WTC11 (cell line): ENCODE measurements around the gene ZNF423.

Experiments
- ATF2 ChIP-seq: sonication (generic); formaldehyde crosslinking; IDR thresholded peaks from 2 replicates; pipeline ENCODE4 v1.8.1; 2022; ENCODE audit warnings: low read depth, missing genetic modification reagents, borderline replicate concordance
- ESRRA ChIP-seq: sonication (generic); formaldehyde crosslinking; IDR thresholded peaks from 2 replicates; pipeline ENCODE4 v1.8.1; 2022; ENCODE audit warnings: mild to moderate bottlenecking, missing genetic modification reagents, borderline replicate concordance
- RORB ChIP-seq: fragments of 250-450 bp; sonication (Bioruptor Pico); IDR thresholded peaks from 2 replicates; pipeline ENCODE4 v1.9.0; 2021; ENCODE audit warnings: mild to moderate bottlenecking
- SMAD3 ChIP-seq: sonication (generic); formaldehyde crosslinking; IDR thresholded peaks from 2 replicates; pipeline ENCODE4 v1.8.0; 2022; ENCODE audit warnings: missing genetic modification reagents, mild to moderate bottlenecking, borderline replicate concordance
- ZNF232 ChIP-seq: sonication (generic); formaldehyde crosslinking; IDR thresholded peaks from 2 replicates; pipeline ENCODE4 v1.8.0; 2022; ENCODE audit warnings: mild to moderate bottlenecking, missing genetic modification reagents
- ZNF263 ChIP-seq: sonication (generic); formaldehyde crosslinking; IDR thresholded peaks from 2 replicates; pipeline ENCODE4 v1.8.1; 2022; ENCODE audit warnings: low read depth, mild to moderate bottlenecking, moderate library complexity, missing genetic modification reagents
- ZNF423 ChIP-seq: fragments of 250-450 bp; sonication (Bioruptor Pico); IDR thresholded peaks from 2 replicates; pipeline ENCODE4 v2.1.2; 2022; ENCODE audit warnings: mild to moderate bottlenecking, moderate library complexity
- TF ChIP-seq, protein P1 (sequence below): sonication (generic); formaldehyde crosslinking; conservative IDR thresholded peaks from 2 replicates; pipeline ENCODE4 v1.8.1; 2022; ENCODE audit warnings: mild to moderate bottlenecking, missing genetic modification reagents
- TF ChIP-seq, protein P2 (sequence below): sonication (generic); formaldehyde crosslinking; IDR thresholded peaks from 2 replicates; pipeline ENCODE4 v1.8.1; 2023; ENCODE audit warnings: mild to moderate bottlenecking, missing genetic modification reagents, borderline replicate concordance
- TF ChIP-seq, protein P3 (sequence below): fragments of 200-600 bp; IDR thresholded peaks from 2 replicates; pipeline ENCODE4 v1.8.0; 2022; ENCODE audit warnings: antibody characterized with exemption

DNA sequence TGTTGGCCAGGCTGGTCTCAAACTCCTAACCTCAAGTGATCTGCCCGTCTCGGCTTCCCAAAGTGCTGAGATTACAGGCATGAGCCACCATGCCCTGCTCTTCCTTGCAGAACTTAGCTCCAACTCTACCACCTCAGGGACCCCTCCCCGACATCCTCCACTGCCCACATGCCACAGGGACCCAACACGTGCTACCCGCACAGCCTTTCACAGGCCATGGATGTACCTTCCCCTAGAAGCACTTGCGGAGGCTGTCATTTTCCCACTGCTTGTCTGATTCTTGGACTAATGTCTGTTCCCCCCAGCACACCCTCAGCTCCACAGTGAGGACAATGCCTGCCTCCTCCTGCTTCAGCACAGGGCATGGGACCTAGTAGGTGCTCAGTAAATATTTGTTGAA, 147.4 kb downstream of the ZNF423 start:
- no peak for TF ChIP-seq ZNF263 (CRISPR knock-in tag)
- TF ChIP-seq ESRRA (CRISPR knock-in tag): no peak
- TF ChIP-seq SMAD3 (CRISPR knock-in tag): no peak
- TF ChIP-seq, protein P1, sequence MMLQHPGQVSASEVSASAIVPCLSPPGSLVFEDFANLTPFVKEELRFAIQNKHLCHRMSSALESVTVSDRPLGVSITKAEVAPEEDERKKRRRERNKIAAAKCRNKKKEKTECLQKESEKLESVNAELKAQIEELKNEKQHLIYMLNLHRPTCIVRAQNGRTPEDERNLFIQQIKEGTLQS (CRISPR knock-in tag): no peak
- TF ChIP-seq ZNF423 (CRISPR knock-in tag): no peak
- TF ChIP-seq, protein P2, sequence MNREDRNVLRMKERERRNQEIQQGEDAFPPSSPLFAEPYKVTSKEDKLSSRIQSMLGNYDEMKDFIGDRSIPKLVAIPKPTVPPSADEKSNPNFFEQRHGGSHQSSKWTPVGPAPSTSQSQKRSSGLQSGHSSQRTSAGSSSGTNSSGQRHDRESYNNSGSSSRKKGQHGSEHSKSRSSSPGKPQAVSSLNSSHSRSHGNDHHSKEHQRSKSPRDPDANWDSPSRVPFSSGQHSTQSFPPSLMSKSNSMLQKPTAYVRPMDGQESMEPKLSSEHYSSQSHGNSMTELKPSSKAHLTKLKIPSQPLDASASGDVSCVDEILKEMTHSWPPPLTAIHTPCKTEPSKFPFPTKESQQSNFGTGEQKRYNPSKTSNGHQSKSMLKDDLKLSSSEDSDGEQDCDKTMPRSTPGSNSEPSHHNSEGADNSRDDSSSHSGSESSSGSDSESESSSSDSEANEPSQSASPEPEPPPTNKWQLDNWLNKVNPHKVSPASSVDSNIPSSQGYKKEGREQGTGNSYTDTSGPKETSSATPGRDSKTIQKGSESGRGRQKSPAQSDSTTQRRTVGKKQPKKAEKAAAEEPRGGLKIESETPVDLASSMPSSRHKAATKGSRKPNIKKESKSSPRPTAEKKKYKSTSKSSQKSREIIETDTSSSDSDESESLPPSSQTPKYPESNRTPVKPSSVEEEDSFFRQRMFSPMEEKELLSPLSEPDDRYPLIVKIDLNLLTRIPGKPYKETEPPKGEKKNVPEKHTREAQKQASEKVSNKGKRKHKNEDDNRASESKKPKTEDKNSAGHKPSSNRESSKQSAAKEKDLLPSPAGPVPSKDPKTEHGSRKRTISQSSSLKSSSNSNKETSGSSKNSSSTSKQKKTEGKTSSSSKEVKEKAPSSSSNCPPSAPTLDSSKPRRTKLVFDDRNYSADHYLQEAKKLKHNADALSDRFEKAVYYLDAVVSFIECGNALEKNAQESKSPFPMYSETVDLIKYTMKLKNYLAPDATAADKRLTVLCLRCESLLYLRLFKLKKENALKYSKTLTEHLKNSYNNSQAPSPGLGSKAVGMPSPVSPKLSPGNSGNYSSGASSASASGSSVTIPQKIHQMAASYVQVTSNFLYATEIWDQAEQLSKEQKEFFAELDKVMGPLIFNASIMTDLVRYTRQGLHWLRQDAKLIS: no peak
- no peak for TF ChIP-seq ATF2 (CRISPR knock-in tag)
- TF ChIP-seq, protein P3, sequence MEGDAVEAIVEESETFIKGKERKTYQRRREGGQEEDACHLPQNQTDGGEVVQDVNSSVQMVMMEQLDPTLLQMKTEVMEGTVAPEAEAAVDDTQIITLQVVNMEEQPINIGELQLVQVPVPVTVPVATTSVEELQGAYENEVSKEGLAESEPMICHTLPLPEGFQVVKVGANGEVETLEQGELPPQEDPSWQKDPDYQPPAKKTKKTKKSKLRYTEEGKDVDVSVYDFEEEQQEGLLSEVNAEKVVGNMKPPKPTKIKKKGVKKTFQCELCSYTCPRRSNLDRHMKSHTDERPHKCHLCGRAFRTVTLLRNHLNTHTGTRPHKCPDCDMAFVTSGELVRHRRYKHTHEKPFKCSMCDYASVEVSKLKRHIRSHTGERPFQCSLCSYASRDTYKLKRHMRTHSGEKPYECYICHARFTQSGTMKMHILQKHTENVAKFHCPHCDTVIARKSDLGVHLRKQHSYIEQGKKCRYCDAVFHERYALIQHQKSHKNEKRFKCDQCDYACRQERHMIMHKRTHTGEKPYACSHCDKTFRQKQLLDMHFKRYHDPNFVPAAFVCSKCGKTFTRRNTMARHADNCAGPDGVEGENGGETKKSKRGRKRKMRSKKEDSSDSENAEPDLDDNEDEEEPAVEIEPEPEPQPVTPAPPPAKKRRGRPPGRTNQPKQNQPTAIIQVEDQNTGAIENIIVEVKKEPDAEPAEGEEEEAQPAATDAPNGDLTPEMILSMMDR: no peak
- TF ChIP-seq ZNF232: no peak
- no peak for TF ChIP-seq RORB (CRISPR knock-in tag)
